ENCODE measurements around the gene FAXDC2. TPM values are rescaled to one million over a fixed set of nuclear protein-coding genes. Genes with fewer than 3 reads are reported as not detected.

The FAXDC2 gene
- total RNA-seq, 2 experiments from 2014 or later: not detected

GRCh38 chr5:154878642-154879335 lies 28.4 kb upstream of the FAXDC2 start:
- no peaks in the 10 kb centered on the region for H3K4me1 Mint-ChIP-seq
- peaks cover 80% of the 10 kb centered on the region for H3K36me3 Mint-ChIP-seq (ENCODE audit: low read depth)
- peak overlapping the region; percentile 36 for H3K27ac Mint-ChIP-seq
- H3K27me3 Mint-ChIP-seq: no peaks in the 10 kb centered on the region
- H3K9me3 Mint-ChIP-seq: peaks cover 23% of the 10 kb centered on the region
- no peak for DNase-seq
- no peak overlapping the region for H3K4me3 Mint-ChIP-seq
- POLR2A ChIA-PET: interaction anchor here (0.6 kb wide), 1 partner anchor 35 kb away, joined by 3 read pairs; no protein-coding TSS in a partner anchor
- CTCF ChIA-PET: interaction anchor here (0.7 kb wide), 1 partner anchor 10 kb away, joined by 3 read pairs; no protein-coding TSS in a partner anchor

- Mint-ChIP-seq H3K27ac (no peak overlapping the region), H3K4me3 (no peak overlapping the region), H3K36me3 (ENCODE audit: low read depth) (peaks cover 75% of the 10 kb centered on the region), H3K4me1 (no peaks in the 10 kb centered on the region), H3K27me3 (no peaks in the 10 kb centered on the region), H3K9me3 (peaks cover 12% of the 10 kb centered on the region)
- CTCF ChIA-PET: no interaction called here
- POLR2A ChIA-PET: no interaction called here
- no peak for DNase-seq
Observed at GRCh38 chr5:154873791-154874331, 23.5 kb upstream of the FAXDC2 start.

- ChIA-PET POLR2A (no interaction called here), CTCF (interaction anchor here (0.7 kb wide), 1 partner anchor 224 kb away, joined by 3 read pairs; no protein-coding TSS in a partner anchor)
- peaks cover 4% of the 10 kb centered on the region for H3K4me1 Mint-ChIP-seq
- peaks cover 70% of the 10 kb centered on the region for H3K36me3 Mint-ChIP-seq (ENCODE audit: low read depth)
- no peak overlapping the region for H3K4me3 Mint-ChIP-seq
- peaks cover 2% of the 10 kb centered on the region for H3K9me3 Mint-ChIP-seq
- DNase-seq: no peak
- no peaks in the 10 kb centered on the region for H3K27me3 Mint-ChIP-seq
- H3K27ac Mint-ChIP-seq: no peak overlapping the region
Observed at GRCh38 chr5:154871734-154872133, 21.3 kb upstream of the FAXDC2 start.

- Mint-ChIP-seq H3K27me3 (no peaks in the 10 kb centered on the region), H3K4me3 (no peak overlapping the region), H3K9me3 (no peaks in the 10 kb centered on the region), H3K4me1 (peaks cover 17% of the 10 kb centered on the region), H3K27ac (no peak overlapping the region), H3K36me3 (ENCODE audit: low read depth) (peaks cover 66% of the 10 kb centered on the region)
- no peak for DNase-seq
- CTCF ChIA-PET: interaction anchor here (0.8 to 2.2 kb wide), 4 partner anchors 11 to 218 kb away, joined by 3 to 6 read pairs (median 3); no protein-coding TSS in a partner anchor
- POLR2A ChIA-PET: interaction anchor here (1.7 kb wide), 1 partner anchor 9 kb away, joined by 5 read pairs; no protein-coding TSS in a partner anchor
Observed at GRCh38 chr5:154868702-154869101, 18.3 kb upstream of the FAXDC2 start.

GRCh38 chr5:154866841-154867240 lies 16.4 kb upstream of the FAXDC2 start:
- no peaks in the 10 kb centered on the region for H3K9me3 Mint-ChIP-seq
- peaks cover 68% of the 10 kb centered on the region for H3K36me3 Mint-ChIP-seq (ENCODE audit: low read depth)
- POLR2A ChIA-PET: interaction anchor here (1.4 kb wide), 1 partner anchor 8 kb away, joined by 5 read pairs; the partner anchor contains the start of gene CNOT8
- DNase-seq: no peak
- H3K4me3 Mint-ChIP-seq: no peak overlapping the region
- CTCF ChIA-PET: interaction anchor here (1.4 kb wide), 1 partner anchor 10 kb away, joined by 3 read pairs; no protein-coding TSS in a partner anchor
- H3K27ac Mint-ChIP-seq: no peak overlapping the region
- H3K4me1 Mint-ChIP-seq: peaks cover 33% of the 10 kb centered on the region
- H3K27me3 Mint-ChIP-seq: no peaks in the 10 kb centered on the region

GRCh38 chr5:154865466-154866184 lies 15.2 kb upstream of the FAXDC2 start:
- CTCF ChIA-PET: no interaction called here

GRCh38 chr5:154863291-154864080 lies 13.1 kb upstream of the FAXDC2 start:
- DNase-seq: no peak
- Mint-ChIP-seq H3K4me3 (no peak overlapping the region), H3K4me1 (peaks cover 52% of the 10 kb centered on the region), H3K36me3 (ENCODE audit: low read depth) (peaks cover 74% of the 10 kb centered on the region), H3K27me3 (no peaks in the 10 kb centered on the region), H3K27ac (no peak overlapping the region), H3K9me3 (no peaks in the 10 kb centered on the region)
- ChIA-PET CTCF (interaction anchor here (0.5 kb wide), 1 partner anchor 212 kb away, joined by 4 read pairs; no protein-coding TSS in a partner anchor), POLR2A (interaction anchor here (1.1 kb wide), 1 partner anchor 16 kb away, joined by 3 read pairs; no protein-coding TSS in a partner anchor)

More at GRCh38 chr5:154865466-154866184, 15.2 kb upstream of the FAXDC2 start:
- Mint-ChIP-seq H3K4me3 (no peak overlapping the region), H3K27ac (no peak overlapping the region), H3K4me1 (peaks cover 44% of the 10 kb centered on the region), H3K27me3 (no peaks in the 10 kb centered on the region), H3K36me3 (ENCODE audit: low read depth) (peaks cover 68% of the 10 kb centered on the region), H3K9me3 (no peaks in the 10 kb centered on the region)
- POLR2A ChIA-PET: no interaction called here
- no peak for DNase-seq

- Mint-ChIP-seq H3K9me3 (no peaks in the 10 kb centered on the region), H3K36me3 (ENCODE audit: low read depth) (peaks cover 75% of the 10 kb centered on the region), H3K4me1 (peaks cover 52% of the 10 kb centered on the region), H3K27me3 (no peaks in the 10 kb centered on the region), H3K4me3 (peak overlapping the region; percentile 11), H3K27ac (peak overlapping the region; percentile 47)
- ChIA-PET CTCF (no interaction called here), POLR2A (interaction anchor here (0.6 to 1.1 kb wide), 2 partner anchors 9 to 17 kb away, joined by 3 read pairs; no protein-coding TSS in a partner anchor)
- DNase-seq: no peak
Observed at GRCh38 chr5:154862766-154863165, 12.4 kb upstream of the FAXDC2 start.

GRCh38 chr5:154861946-154862345 lies 11.5 kb upstream of the FAXDC2 start:
- H3K36me3 Mint-ChIP-seq (ENCODE audit: low read depth): peaks cover 71% of the 10 kb centered on the region
- POLR2A ChIA-PET: interaction anchor here (0.6 kb wide), 1 partner anchor 9 kb away, joined by 3 read pairs; no protein-coding TSS in a partner anchor
- no peak for DNase-seq
- no peak overlapping the region for H3K27ac Mint-ChIP-seq
- H3K9me3 Mint-ChIP-seq: no peaks in the 10 kb centered on the region
- CTCF ChIA-PET: no interaction called here
- H3K4me1 Mint-ChIP-seq: peaks cover 53% of the 10 kb centered on the region
- no peaks in the 10 kb centered on the region for H3K27me3 Mint-ChIP-seq
- peak overlapping the region; percentile 27 for H3K4me3 Mint-ChIP-seq

- ChIA-PET POLR2A (interaction anchor here (0.9 to 2.0 kb wide), 5 partner anchors 8 to 107 kb away, joined by 3 to 9 read pairs (median 5); no protein-coding TSS in a partner anchor), CTCF (no interaction called here)
- Mint-ChIP-seq H3K27me3 (no peaks in the 10 kb centered on the region), H3K4me1 (peaks cover 52% of the 10 kb centered on the region), H3K36me3 (ENCODE audit: low read depth) (peaks cover 63% of the 10 kb centered on the region), H3K4me3 (peak overlapping the region; percentile 89), H3K9me3 (no peaks in the 10 kb centered on the region), H3K27ac (peak overlapping the region; percentile 100)
- no peak for DNase-seq
Observed at GRCh38 chr5:154860765-154861164, 10.4 kb upstream of the FAXDC2 start.

GRCh38 chr5:154860123-154860522 lies 9.7 kb upstream of the FAXDC2 start:
- H3K36me3 Mint-ChIP-seq (ENCODE audit: low read depth): peaks cover 57% of the 10 kb centered on the region
- peak overlapping the region; percentile 100 for H3K27ac Mint-ChIP-seq
- DNase-seq: peak; percentile 32
- no peaks in the 10 kb centered on the region for H3K27me3 Mint-ChIP-seq
- no peaks in the 10 kb centered on the region for H3K9me3 Mint-ChIP-seq
- POLR2A ChIA-PET: interaction anchor here (0.9 to 2.0 kb wide), 7 partner anchors 9 to 106 kb away, joined by 3 to 10 read pairs (median 5); no protein-coding TSS in a partner anchor
- H3K4me3 Mint-ChIP-seq: peak overlapping the region; percentile 89
- peaks cover 47% of the 10 kb centered on the region for H3K4me1 Mint-ChIP-seq
- CTCF ChIA-PET: interaction anchor here (0.7 kb wide), 1 partner anchor 208 kb away, joined by 3 read pairs; no protein-coding TSS in a partner anchor
